GM19452 (cell line): ENCODE data around the gene PHLDB2.

Source experiments
- ATAC-seq: cut with Tn5 transposase; IDR thresholded peaks from one replicate; pipeline ENCODE4 v1.9.1; 2021; ENCODE audit not compliant: unreplicated experiment

Gene PHLDB2

DNA sequence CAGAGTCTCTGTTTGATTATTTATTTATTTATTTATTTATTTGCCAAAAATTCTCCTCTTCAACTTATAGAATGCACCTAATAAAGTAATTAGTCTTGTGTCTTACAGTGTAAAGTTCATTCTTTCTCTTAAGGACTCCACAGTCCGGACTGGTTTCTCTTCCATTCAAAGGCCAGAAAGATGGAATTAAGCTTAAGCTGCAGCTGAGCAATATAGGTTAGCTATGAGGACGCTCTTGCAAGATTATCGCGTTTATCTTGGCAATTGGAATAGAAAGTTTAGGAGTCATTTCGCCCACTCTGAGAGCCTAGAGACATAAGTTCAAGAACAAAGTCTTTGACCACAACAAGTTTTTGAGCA, 154.7 kb downstream of the PHLDB2 start:
- peak; percentile 26 for ATAC-seq

DNA sequence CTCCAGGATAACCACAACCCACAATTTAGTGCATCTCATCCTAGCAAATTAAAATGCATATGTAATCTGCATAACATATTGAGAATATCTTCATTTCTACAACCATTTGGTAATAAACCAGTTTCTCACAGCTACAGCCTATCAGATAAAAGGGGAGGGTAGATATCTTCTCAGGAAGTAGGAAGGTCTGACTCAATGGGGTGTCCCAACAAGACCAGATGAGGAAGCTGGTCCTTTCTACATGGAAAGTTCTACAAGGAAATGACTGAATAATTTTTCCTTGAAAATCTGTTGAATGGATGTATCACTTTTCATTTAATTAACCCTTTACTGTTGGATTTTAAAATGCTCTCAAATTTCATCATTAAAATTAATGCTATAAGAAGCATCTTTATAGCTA, 158.0 kb downstream of the PHLDB2 start:
- no peak for ATAC-seq

DNA sequence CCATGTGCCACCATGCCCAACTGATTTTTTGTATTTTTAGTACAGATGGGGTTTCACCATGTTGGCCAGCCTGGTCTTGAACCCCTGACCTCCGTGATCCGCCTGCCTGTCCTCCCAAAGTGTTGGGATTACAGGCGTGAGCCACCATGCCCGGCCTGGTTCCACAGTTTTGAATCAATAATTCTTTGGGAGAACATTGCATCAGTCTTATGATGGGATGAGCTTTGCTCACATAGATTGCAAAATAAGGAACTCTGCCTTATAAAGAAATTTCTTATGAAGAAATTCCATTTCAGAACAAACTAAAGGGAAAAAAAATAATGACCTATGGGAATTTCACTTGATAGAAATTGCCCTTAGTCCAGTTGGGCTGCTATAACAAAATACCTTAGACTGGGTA, 159.6 kb downstream of the PHLDB2 start:
- no peak for ATAC-seq

DNA sequence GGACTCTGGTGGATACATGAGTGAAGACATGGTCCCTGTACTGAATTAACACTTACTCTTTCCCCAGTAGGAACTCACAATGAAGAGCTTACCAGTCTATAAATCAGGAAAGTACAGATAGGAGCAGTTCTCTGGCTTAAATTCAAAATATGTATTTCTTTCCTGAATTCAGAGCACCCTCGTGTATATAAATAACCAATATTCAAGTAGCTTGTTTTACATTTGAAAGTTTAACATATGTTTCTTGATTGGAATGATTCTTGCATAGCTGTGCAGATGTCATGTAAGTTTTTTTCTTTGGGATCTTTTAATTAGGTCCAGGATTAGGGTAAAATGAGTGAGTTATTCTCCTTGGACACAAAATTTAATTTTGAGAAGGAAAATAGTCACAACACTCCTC, 160.7 kb downstream of the PHLDB2 start:
- ATAC-seq, result no peak

DNA sequence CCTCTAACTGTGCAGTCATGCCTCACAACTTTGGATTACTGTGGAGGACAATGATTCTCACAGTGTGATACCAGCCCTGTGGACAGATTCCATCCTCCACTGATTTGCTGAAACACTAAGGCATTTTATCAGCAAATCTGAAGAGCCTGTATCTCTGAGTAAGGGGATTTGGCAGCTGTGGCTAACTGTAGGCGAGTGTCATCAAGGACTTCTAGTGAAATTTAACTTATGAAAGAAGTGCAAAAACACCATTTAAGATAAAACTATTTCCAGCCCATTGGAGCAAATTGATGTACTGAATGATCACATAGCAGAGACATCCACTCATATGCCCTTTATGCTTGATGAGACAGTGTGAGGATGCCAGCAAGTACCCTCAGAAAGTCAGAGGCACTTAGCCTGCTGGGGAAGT, 161.6 kb downstream of the PHLDB2 start:
- ATAC-seq, result no peak
